Astrocyte (in vitro differentiated cells and primary cell): ENCODE results near the gene ABCA1. TPM values are rescaled to one million over a fixed set of nuclear protein-coding genes. Genes with fewer than 3 reads are reported as not detected.

Experiments used
- DNase-seq: peaks from one replicate; pipeline ENCODE4 v3.0.0-alpha.2; 2010; ENCODE audit warnings: low read depth
- FAIRE-seq: peaks from 2 replicates; lab custom pipeline; 2011; peaks lifted over from hg19 to GRCh38; lab: Jason Lieb, UNC
- H2AFZ ChIP-seq: 2 replicates; pipeline ENCODE4 v1.6.0; 2012; ENCODE audit warnings: low read depth, low read length, inconsistent platforms
- H3K27ac ChIP-seq: 2 replicates; pipeline ENCODE4 v1.5.1; 2011; ENCODE audit warnings: low read depth, low read length, inconsistent platforms
- H3K27me3 ChIP-seq: 2 replicates; pipeline ENCODE4 v1.6.0; 2011; ENCODE audit warnings: low read length, inconsistent platforms; ENCODE audit not compliant: insufficient read depth
- H3K36me3 ChIP-seq: 2 replicates; pipeline ENCODE4 v1.5.1; 2011; ENCODE audit warnings: low read length, inconsistent platforms; ENCODE audit not compliant: insufficient read depth
- H3K4me1 ChIP-seq: 2 replicates; pipeline ENCODE4 v1.5.1; 2011; ENCODE audit warnings: low read length, inconsistent platforms; ENCODE audit not compliant: insufficient read depth
- H3K4me2 ChIP-seq: 2 replicates; pipeline ENCODE4 v1.6.0; 2012; ENCODE audit warnings: low read length, inconsistent platforms
- H3K4me3 ChIP-seq: 2 replicates; pipeline ENCODE4 v1.5.1; 2011; ENCODE audit warnings: low read depth, mild to moderate bottlenecking, low read length, inconsistent platforms; ENCODE audit not compliant: insufficient read depth
- H3K79me2 ChIP-seq: 2 replicates; pipeline ENCODE4 v1.6.0; 2012; ENCODE audit warnings: mild to moderate bottlenecking, low read length, inconsistent platforms; ENCODE audit not compliant: insufficient read depth
- H3K9ac ChIP-seq: 2 replicates; pipeline ENCODE4 v1.6.0; 2012; ENCODE audit warnings: mild to moderate bottlenecking, low read length, inconsistent platforms
- H3K9me3 ChIP-seq: 2 replicates; pipeline ENCODE4 v1.5.1; 2012; ENCODE audit warnings: low read depth, mild to moderate bottlenecking, low read length, inconsistent platforms; ENCODE audit not compliant: insufficient read depth
- H4K20me1 ChIP-seq: 2 replicates; pipeline ENCODE4 v1.6.0; 2012; ENCODE audit warnings: low read length, inconsistent platforms; ENCODE audit not compliant: insufficient read depth
- H3K27ac Mint-ChIP-seq: one replicate; pipeline ENCODE4 v1.8.0; 2021; ENCODE audit warnings: mild to moderate bottlenecking, mixed read lengths; ENCODE audit not compliant: unreplicated experiment
- H3K27me3 Mint-ChIP-seq: one replicate; pipeline ENCODE4 v1.8.0; 2021; ENCODE audit warnings: low read depth, mixed read lengths; ENCODE audit not compliant: unreplicated experiment
- H3K36me3 Mint-ChIP-seq: one replicate; pipeline ENCODE4 v1.8.0; 2021; ENCODE audit warnings: low read depth, mixed read lengths; ENCODE audit not compliant: unreplicated experiment
- H3K4me1 Mint-ChIP-seq: one replicate; pipeline ENCODE4 v1.8.0; 2021; ENCODE audit warnings: low read depth, mixed read lengths; ENCODE audit not compliant: unreplicated experiment
- H3K4me3 Mint-ChIP-seq: one replicate; pipeline ENCODE4 v1.8.0; 2021; ENCODE audit warnings: mild to moderate bottlenecking, moderate library complexity, mixed read lengths; ENCODE audit not compliant: unreplicated experiment
- H3K9me3 Mint-ChIP-seq: one replicate; pipeline ENCODE4 v1.8.0; 2021; ENCODE audit warnings: mild to moderate bottlenecking, mixed read lengths; ENCODE audit not compliant: unreplicated experiment
- CTCF ChIP-seq: IDR thresholded peaks from 2 replicates; pipeline ENCODE4 v1.5.1; 2011; ENCODE audit warnings: low read depth, mild to moderate bottlenecking, inconsistent platforms, low read length, moderate library complexity; ENCODE audit not compliant: insufficient read depth
- EZH2 ChIP-seq: IDR thresholded peaks from 2 replicates; pipeline ENCODE4 v1.6.1; 2012; ENCODE audit warnings: mild to moderate bottlenecking, low read length, inconsistent platforms; ENCODE audit not compliant: insufficient read depth
- total RNA-seq: library from RNA; stranded (reverse); gene quantifications from 2 replicates; pipeline ENCODE4 v1.2.1, GENCODE V29; 2021

Gene ABCA1
- total RNA-seq, 1 donor from 2014 or later = 109 TPM

DNA sequence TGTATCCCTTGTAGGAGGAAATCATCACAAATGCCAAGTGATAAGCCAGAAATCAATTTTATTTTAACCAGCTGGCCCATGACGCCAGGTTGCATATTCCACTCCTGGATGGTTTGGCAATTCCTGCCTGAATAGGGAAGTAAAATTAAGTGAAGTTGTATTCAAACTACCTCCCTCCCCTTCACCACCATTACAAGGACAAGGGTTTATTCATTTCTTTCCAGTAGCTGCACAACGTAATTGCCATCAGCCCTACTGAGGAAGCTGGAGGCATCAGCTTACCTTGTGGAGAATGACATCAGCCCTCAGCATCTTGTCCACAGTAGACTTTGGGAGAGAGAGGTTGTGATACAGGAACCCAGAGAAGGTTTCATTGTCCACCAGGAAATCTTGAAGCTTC is 66.6 kb downstream of the ABCA1 start:
- H3K36me3 Mint-ChIP-seq = peaks cover 22% of the 10 kb centered on the region
- FAIRE-seq (no peak), DNase-seq (no peak)
- no peak overlapping the region for H2AFZ ChIP-seq
- H3K4me1 ChIP-seq = peaks cover 39% of the 10 kb centered on the region
- peaks cover 50% of the 10 kb centered on the region for H3K4me1 Mint-ChIP-seq
- H3K9ac ChIP-seq = no peak overlapping the region
- no peak overlapping the region for H3K27ac Mint-ChIP-seq
- TF ChIP-seq EZH2 = no peak
- no peak for TF ChIP-seq CTCF
- no peak overlapping the region for H3K4me3 ChIP-seq
- no peaks in the 10 kb centered on the region for H3K27me3 ChIP-seq
- H3K9me3 ChIP-seq = no peaks in the 10 kb centered on the region
- peaks cover 6% of the 10 kb centered on the region for H3K36me3 ChIP-seq
- no peak overlapping the region for H3K4me3 Mint-ChIP-seq
- no peak overlapping the region for H3K27ac ChIP-seq
- no peaks in the 10 kb centered on the region for H3K79me2 ChIP-seq
- H4K20me1 ChIP-seq = peaks cover 6% of the 10 kb centered on the region
- no peak overlapping the region for H3K4me2 ChIP-seq
- no peaks in the 10 kb centered on the region for H3K27me3 Mint-ChIP-seq
- H3K9me3 Mint-ChIP-seq = no peaks in the 10 kb centered on the region

GRCh38 chr9:104860263-104860662 is 67.7 kb downstream of the ABCA1 start:
- Histone ChIP-seq H3K79me2 (no peaks in the 10 kb centered on the region), H4K20me1 (peaks cover 16% of the 10 kb centered on the region), H3K4me2 (no peak overlapping the region), H2AFZ (no peak overlapping the region), H3K9ac (no peak overlapping the region), H3K4me3 (no peak overlapping the region), H3K9me3 (no peaks in the 10 kb centered on the region), H3K36me3 (peaks cover 16% of the 10 kb centered on the region), H3K27me3 (no peaks in the 10 kb centered on the region), H3K4me1 (peaks cover 33% of the 10 kb centered on the region), H3K27ac (no peak overlapping the region)
- Mint-ChIP-seq H3K9me3 (no peaks in the 10 kb centered on the region), H3K4me3 (no peak overlapping the region), H3K27ac (no peak overlapping the region), H3K36me3 (peaks cover 16% of the 10 kb centered on the region), H3K4me1 (peaks cover 45% of the 10 kb centered on the region), H3K27me3 (no peaks in the 10 kb centered on the region)
- no peak for TF ChIP-seq EZH2
- TF ChIP-seq CTCF = no peak
- FAIRE-seq (no peak), DNase-seq (no peak)

- Histone ChIP-seq H3K9ac (no peak overlapping the region), H4K20me1 (peaks cover 26% of the 10 kb centered on the region), H3K36me3 (peaks cover 16% of the 10 kb centered on the region), H3K4me1 (peaks cover 20% of the 10 kb centered on the region), H3K27ac (no peak overlapping the region), H3K4me2 (peak overlapping the region; percentile 14), H3K79me2 (no peaks in the 10 kb centered on the region), H2AFZ (no peak overlapping the region), H3K9me3 (no peaks in the 10 kb centered on the region), H3K4me3 (no peak overlapping the region), H3K27me3 (no peaks in the 10 kb centered on the region)
- TF ChIP-seq CTCF (no peak), EZH2 (no peak)
- FAIRE-seq (no peak), DNase-seq (no peak)
- H3K27me3 Mint-ChIP-seq = no peaks in the 10 kb centered on the region
- no peaks in the 10 kb centered on the region for H3K9me3 Mint-ChIP-seq
- H3K27ac Mint-ChIP-seq = no peak overlapping the region
- no peak overlapping the region for H3K4me3 Mint-ChIP-seq
- H3K36me3 Mint-ChIP-seq = peaks cover 22% of the 10 kb centered on the region
- peaks cover 46% of the 10 kb centered on the region for H3K4me1 Mint-ChIP-seq
Measured at GRCh38 chr9:104858846-104859245, 69.1 kb downstream of the ABCA1 start.
